NCI-H524 (cell line): ENCODE results near the gene BHLHE23.

Experiments
- DNase-seq, 2 experiments: peaks; one replicate each; lab custom pipeline; 2025; lab: John Stamatoyannopoulos, UW

Gene BHLHE23

DNA sequence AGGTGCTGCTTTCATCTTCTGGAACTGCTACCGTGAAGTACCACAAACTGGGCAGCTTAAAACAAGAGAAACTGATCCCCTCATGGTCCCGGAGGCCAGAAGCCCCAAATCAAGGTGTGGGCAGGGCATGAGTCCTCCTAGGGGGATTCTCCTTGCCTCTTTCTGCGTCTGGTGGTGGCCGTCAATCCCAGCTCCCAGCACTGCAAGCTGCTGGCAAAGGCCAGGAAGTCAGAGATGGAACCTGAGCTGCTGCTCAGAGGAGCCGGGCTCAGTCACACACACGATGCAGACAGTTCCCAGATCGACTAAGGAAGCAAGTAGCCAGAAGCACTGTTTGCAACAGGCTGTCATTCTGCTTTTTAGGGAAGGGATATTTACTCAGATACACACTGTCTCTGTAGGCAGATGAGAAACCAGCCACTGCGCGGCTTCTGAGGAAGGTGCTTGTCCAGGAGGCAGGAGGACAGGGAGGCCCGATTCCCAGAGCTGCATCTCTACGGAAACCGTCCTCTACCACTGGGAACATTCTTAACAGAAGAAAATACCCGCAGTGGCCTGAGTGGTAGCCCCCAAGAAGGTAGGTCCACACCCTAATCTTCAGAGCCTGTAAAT is 15.5 kb downstream of the BHLHE23 start:
- no peak for DNase-seq

DNA sequence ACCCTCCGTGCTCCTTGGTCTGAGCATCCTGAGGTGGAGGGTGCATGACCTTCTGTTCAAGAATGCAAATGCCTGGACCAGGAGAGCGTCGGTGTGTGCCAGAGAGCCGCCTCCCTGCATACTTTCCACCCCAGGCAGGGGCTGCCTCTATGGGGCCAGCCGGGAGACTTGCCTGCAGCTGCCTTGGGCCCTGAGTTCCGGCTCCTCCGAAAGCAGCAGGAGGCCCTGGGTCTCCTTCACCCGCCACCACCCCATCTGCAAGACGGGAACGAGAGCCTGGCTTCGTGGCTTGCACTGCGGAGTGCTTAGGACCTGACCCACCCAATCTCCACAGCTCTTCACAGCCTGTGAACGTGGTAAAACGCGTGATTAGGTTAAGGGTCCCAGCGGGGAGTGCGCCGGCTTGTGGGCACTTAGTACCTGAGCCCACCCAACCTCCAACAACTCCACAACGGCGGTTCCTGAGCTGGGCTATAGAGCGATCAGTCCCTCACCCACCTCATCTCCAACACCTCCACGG is 16.4 kb downstream of the BHLHE23 start:
- no peak for DNase-seq

DNA sequence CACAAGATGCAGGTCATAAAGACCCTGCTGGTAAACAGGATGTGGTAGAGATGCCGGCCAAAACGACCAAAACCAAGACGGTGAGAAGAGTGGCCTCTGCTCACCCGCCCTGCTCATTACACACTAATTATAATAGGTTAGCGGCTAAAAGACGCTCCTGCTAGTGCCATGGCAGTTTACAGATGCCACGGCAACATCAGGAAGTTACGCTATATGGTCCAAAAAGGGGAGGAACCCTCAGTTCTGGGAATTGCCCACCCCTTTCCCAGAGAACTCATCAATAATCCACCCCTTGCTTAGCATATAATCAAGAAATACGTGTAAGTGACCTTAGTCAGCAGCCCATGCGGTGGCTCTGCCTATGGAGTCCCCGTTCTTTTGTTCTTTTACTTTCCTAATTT is 17.6 kb downstream of the BHLHE23 start:
- no peak for DNase-seq

DNA sequence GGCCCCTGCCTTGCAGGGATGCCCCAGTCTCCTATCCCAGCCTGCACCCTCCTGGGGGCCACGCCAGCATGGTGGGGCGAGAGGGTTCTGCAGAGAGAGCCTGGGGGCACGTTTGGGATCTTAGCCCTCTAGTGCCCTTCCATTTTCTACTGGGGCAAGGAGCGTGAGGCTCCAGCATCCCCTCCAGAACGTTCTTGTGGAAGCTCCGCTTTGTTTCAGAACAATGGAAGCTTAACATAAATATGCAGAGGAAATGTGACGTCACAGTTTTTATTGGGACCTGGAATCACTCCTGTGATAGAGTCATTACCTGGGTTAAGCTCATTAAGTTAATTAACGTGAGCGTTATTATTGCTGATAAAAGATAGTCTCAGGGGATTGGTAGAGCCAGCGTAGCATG is 19.6 kb downstream of the BHLHE23 start:
- DNase-seq = no peak

DNA sequence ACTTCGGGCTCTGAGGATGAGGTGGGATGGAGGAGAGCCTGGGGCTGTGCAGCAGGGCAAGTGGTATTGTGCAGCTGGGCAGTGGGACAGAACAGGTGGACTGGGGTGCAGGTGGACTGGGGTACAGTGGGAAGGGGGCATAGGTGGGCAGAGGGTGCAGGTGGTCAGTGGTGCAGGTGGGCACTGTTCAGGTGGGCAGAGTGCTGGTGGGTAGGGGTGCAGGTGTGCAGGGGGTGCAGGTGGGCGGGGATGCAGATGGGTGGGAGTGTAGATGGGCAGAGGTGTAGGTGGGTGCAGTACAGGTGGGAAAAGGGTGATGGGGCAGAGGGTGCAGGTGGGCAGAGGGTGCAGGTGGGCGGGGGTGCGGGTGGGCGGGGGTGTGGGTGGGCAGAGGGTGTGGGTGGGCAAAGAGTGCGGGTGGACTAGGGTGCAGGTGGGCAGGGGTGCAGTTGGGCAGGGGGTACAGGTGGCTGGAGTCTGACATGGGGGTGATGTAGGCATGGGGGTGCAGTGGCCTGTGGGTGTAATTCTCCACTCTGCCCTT is 20.4 kb downstream of the BHLHE23 start:
- no peak for DNase-seq

DNA sequence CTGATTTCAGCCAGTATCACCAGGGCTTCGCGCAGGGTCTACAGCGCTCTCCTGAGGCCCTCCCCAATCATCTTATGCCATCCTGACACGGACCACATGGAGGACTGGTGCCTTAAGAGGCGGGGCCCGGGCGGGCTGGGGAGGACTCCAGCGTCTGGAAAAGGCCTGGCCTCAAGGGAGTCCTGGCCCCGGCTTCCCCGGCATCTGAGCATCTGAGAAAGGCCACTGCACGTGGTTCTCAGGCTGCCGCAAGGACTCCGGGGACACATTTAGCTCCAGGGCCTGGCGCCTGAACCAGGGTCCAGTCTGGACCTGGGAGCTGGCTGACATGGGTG is 21.4 kb downstream of the BHLHE23 start:
- DNase-seq = no peak

DNA sequence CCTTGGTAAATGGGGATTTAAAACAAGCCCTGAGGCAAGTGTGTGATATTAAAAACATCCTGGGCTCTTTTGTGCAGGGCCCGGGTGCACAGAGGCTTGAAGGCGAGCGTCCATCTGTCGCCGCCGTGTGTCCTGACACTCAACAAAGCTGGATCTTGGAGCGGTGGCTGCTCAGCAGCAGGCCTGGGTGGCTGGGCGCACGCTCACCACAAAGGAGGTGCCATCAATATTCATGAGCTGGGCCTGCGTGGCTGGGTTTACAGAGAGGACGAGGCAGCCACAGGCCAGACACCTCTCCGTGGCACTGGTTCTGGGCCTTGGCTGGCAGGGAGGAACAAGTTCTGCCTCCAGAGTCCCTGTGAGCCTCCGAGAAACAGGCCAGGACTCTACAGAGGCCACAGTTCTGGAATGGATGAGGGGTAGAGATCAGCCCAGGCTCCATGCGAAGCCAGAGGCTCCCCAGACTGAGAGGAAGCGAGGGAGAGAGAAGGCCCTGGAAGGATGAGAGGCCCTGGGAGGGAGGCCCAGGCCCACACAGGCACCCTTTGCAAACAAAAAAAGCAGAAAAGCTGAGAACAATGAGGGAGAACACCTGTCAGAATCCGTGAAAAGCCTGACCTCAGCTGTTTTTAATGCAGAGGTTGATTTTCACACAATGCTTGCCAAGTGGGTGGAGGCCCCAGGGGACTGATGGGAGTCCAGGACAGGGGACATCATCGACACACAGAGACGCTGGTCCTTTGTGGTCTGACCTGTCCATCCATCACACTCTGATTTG is 21.9 kb downstream of the BHLHE23 start:
- DNase-seq = peak; percentile 85 to 96

DNA sequence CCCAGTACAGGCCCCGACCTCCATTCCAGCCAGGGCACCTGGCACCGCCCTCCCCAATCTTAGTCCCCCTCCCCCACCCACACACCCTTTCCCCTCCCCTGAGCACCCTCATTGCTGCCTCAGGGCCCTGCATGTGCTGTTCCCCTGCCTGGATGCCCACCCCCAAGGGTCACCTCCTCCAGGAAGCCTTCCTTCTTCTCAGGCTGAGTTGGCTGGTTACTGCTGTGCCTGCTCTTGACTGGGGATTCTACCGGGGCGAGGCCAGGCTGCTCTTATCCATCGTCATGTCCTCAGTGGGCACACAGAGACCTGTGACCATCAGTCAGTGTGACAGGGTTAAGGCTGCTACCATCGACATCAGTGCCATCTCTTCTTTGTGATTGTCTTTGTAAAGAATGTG is 23.6 kb downstream of the BHLHE23 start:
- no peak for DNase-seq

DNA sequence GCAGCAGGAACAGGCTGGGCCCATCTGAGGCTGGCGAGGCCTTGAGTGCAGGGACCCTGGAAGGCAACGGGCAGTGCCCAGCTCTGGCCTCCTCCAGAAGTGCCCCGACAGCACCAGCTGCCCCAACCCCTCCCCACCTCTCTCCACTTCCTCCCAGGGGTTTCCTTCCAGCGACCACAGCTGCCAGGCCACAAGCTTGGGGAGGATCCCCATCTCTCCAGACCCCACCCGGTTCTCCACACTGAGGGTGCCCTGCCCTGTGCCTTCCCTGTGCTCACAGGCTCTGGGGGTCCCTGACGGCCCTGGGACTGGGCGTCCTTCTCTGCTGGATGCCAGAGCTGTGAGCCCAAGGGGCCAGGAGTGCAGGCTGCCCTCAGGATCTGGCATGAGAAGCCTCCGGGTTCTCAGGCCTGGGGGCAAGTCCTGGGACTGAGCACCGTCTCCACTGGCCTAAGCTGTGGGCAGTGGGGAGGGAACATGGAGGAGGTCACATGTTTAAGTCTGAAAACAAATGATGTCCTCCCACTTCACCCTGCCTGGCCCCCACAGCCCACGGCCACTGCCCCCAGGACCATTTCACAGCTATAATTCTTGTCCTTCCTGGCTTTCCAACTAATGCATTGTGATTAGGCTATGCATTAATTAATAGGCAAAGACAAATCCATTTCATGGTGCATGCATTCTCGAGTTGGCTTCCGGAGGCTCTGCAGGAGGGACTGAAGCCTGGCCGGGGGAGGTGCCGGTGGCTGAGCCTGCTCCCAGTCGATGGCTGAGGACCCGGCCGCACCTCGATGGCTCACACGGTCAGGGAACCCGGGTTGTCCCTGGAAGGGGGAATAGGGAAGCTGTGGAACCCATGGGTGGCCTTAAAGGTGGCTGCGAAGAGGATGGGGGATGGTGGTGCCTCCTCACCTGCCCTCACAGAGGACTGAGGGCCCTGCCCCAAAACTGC is 24.4 kb downstream of the BHLHE23 start:
- peak in 1 of 2 experiments; percentile 26 for DNase-seq

DNA sequence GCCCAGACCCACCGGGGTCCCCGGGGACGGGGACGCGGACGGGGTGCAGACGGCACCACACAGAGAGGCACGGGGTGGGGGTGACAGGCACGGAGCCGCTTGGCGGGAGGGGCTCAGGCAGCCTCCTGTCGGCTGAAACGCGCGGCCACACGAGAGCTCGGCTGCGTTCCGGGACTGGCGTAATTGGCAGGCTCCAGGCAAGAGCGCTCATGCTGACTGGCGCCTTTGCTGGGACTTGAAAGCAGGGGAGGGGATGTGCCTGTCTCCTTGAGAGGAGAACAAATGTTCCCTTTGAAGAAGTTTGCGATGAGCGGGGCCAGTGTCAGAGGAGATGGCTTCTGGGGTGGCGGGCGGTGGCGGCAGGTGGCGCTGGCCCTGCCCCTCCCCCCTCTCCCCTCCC is 25.8 kb downstream of the BHLHE23 start:
- peak; percentile 66 to 77 for DNase-seq

DNA sequence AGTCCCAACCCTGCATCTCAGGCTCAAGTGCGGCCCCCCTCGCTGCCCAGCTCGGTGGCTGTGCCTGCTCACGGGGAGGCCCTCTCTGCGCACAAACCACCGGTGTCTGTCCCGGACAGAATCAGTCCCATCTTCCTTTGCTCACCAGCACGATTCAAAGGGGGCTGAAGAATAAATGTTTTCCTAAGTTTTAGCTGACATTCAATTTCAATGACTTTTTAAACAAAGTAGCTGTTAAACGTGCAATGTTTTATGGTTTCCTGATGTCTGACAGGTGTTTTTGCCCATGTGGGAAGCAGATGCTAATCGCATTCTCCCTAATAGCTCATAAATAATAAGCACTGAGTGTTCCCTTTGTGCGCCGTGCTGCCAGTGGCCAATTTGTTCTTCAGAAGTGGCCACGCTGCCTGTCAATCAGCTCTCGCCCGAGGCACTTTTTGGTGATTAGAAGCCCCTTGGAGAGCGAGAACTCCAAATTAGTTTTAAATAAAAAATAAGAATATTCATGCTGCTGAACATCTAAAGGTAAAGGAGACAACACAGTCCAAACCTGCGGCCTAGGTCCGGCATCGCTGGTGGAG is 26.3 kb downstream of the BHLHE23 start:
- peak; percentile 68 to 82 for DNase-seq

DNA sequence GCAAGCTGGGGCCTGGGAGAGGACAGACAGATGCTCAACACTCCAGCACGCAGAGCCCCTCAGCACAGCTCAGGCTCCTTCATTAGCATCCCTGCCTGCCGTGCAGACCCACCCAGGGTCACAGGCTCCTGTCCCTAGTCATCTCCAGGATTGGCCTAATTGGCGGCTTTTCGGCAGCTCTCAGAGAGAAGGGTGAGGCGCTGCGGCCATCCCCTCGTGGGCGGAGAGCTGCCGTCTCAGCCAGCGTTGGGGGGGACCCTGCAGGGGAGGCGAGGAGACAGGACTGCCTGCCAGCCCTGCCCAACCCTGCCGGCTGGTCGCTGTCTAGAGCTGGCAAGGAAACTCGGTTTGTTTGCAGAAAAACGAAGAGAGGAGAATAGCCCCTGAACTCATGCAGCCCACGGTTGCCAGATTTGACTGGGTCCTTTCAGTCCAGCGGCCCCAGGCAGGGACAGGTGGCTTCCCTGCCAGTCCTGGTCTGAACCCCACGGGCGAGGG is 26.8 kb downstream of the BHLHE23 start:
- peak; percentile 22 to 64 for DNase-seq

DNA sequence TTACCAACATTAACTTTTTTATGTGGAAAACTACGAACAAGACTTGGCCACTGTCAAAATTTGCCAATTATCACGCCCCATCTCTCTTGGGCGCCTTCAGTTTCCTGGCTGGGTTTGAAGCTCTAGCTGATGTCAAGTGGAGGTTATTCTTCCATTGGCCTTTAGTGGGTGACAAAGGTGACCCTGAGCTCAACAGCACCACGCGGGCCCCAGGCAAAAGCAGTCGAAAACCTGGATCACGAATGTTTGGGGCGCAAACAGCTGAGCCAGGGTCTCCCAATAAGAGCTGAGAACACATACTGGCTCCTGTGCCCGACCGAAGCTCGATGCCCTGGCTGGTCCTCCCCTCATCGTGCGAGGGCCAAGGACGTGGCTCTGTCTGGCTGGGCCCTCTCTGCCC is 27.5 kb downstream of the BHLHE23 start:
- no peak for DNase-seq

DNA sequence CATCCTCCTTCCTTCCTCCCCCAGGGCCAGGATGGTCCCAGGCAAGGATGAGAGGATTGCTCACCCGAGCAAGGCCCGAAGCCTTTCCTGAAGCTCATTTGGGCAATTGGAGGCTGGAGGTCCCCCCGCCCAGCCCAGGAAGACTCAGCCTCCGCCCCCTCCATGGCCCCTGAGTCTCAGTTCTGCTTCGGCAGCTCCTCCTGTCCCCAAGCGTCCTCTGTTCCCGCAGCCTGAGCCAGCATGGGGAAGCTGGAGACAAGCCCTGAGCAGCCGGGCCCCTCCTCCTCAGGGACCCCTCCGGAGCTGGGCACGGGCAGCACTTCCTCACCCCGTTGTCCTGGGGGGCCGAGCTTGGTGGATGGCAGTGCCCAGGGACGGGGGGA is 28.2 kb downstream of the BHLHE23 start:
- no peak for DNase-seq

DNA sequence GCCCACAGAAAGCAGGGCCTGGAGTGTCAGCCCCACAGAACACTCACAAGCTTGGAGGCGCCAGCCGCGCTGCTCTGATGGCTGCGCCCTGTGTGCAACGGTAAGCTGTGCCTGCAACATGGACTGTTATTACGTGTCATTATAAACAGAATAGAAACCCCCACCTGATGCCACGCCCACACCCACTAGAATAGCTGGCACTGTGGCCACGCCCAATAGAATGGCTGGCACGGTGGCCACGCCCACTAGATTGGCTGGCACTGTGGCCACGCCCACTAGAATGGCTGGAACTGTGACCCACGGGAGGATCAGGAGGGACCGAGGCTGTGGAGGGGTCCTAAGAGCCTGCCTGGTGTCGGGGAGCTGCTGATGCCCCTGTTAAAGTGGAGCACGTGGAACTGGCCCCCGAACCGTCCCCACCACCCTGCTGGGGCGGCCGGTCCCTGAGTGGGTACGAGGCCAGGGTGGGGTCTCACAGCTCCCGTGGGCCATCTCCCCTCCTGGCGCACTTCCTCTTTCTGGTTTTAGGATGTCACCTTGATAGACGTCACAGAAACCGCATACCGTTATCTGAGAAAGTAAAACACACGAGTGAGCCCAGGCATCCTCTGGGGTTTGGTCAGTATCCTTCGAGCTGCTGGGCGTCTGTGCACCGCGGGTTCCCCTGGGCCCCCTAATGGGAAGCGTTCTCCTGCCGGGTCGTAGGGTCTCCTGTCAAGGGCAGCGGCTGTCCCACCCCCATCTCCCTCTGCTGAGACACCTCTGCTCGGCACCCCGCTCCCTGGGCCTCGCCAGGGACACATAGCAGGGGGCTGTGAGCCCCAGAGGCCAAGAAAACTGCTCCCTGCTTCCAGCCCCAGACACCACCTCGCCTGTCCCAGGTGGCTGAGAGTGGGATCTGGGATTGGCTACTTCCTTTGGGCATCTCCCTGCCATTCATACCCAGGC is 28.9 kb downstream of the BHLHE23 start:
- no peak for DNase-seq

DNA sequence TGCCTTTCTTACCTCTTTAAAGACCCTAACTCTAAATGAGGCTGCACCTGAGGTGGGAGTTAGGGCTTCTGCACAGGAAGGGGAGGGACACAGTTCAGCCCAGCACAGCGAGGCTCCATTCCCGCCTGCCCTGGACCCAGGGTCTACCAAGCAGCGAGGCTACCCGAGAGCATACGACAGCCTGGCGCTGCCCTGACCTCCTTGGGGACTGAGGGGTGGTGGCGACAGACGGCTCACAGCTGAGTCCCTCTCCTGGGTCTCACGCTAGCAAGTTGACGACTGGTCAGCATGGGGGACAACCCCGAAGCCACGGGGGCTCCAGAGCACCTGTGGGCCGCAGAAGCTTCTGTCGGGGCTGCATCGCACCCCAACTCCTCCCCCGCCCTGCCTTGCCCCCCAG is 29.9 kb downstream of the BHLHE23 start:
- DNase-seq = no peak

DNA sequence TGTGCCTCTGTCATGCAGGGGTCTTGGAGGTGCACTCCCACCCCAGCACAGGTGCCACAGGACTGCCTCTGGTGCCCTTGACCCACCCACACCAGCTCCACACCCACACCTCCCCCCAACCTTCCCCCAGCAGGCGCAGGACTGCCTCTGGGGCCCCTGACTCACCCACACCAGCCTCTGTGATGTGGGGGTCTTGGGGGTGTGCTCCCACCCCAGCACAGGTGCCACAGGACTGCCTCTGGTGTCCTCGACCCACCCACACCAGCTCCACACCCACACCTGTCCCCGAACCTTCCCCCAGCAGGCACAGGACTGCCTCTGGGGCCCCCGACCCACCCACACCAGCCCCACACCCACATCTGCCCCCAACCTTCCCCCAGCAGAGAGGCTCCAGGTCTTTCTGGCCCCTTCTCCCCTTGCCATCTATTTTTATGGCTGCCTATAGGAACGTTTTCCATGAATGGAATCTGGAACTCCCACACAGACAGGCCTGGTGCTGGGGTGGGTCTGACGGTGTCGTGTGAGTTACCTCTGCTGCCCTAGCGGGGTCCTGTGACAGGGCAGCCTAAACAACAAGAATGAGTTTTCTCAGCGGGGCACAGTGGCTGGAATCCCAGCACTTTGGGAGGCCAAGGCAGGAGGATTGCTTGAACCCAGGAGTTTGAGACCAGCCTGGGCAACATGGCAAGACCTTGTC is 30.8 kb downstream of the BHLHE23 start:
- DNase-seq = no peak

DNA sequence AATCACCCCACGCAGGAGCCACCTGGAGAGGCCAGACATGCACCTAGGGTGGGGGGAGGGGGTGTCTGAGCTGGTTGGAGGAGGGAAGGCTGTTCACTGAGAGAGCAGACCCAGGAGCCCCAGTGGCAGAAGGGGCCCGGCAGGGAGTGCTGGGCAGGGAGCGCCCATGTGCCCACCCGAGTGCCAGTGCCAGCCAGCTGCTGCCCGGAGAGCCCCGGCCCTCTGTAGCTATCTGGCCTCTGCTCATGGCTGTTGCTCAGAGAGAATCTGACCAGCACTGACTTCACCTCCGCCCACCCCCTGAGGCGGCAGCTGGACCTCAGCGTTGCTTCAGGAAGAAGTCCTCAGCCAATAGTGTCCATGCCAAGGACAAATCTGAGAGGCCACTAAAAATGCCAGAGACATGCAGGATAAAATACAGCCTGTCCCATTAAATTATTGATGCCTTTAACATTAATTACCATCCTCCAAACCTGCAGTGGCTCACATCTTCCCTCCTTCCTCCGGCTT is 31.5 kb downstream of the BHLHE23 start:
- no peak for DNase-seq

DNA sequence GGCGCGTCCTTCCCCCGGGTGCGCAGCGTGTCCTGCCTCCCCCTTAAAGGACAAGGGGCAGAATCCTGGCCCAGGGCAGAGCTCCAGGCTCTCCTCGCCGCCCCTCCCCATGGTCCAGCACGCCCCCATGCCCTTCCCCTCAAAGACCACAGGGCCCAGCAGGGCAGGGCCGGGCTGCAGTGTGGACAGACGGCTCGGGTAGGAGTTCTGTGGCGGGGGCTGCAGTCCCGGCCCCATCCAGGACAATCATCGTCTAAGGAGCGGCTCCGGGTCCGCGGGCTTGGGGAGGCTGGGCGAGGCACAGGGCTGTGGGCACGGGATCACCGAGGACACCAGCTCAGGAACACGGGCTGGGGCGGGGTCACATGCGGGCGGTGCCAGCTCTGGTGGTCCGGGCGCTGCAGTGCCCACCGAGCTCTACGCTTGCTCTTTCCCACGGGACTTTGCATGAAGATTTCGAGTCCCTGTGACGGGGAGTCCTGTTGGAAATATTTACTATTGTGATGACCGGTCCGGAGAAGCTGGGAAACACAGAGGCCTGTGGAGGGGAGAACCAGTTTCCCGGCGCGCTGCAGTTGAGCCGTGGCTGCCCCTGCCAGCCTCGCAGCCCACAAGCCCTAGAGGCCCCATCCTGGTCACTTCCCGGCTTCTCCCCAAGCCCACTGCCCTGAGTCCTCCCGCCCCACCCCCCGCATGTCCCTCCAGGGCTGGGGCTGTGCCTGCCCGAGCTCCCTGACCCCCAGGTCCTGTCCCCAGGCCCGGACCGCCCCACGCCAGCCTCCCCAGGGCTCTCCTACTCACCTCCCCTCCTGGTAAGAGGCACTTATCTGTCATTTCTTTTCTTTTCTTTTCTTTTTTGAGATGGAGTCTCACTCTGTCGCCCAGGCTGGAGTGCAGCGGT is 33.7 kb downstream of the BHLHE23 start:
- no peak for DNase-seq
